Calu3 (cell line): ENCODE results near the gene SAG. TPM values are rescaled to one million over a fixed set of nuclear protein-coding genes. Genes with fewer than 3 reads are reported as not detected.

Experiments used
- BruUV-seq: library from RNA; stranded (reverse); fragments of 400-500 nt; replicated peaks from 2 replicates; lab custom pipeline; 2021; lab: Mats Ljungman, UMichigan
- CTCF ChIA-PET: fragments of 300-600 bp; sonication (Branson Sonifier 250); formaldehyde crosslinking; loops from one replicate; lab custom pipeline; 2022; ENCODE audit warnings: antibody characterized with exemption; lab: Charles Lee
- DNase-seq: peaks from one replicate; pipeline ENCODE4 v3.0.0; 2022
- H3K27ac Mint-ChIP-seq: one replicate; pipeline ENCODE4 v1.8.0; 2022; ENCODE audit warnings: mixed read lengths; ENCODE audit not compliant: unreplicated experiment
- H3K27me3 Mint-ChIP-seq: one replicate; pipeline ENCODE4 v1.8.0; 2022; ENCODE audit warnings: mixed read lengths; ENCODE audit not compliant: unreplicated experiment
- H3K36me3 Mint-ChIP-seq: one replicate; pipeline ENCODE4 v1.8.0; 2022; ENCODE audit warnings: mild to moderate bottlenecking, moderate library complexity, mixed read lengths; ENCODE audit not compliant: insufficient read depth, unreplicated experiment
- H3K4me1 Mint-ChIP-seq: one replicate; pipeline ENCODE4 v1.8.0; 2022; ENCODE audit warnings: mild to moderate bottlenecking, low read depth, mixed read lengths; ENCODE audit not compliant: unreplicated experiment
- H3K4me3 Mint-ChIP-seq: one replicate; pipeline ENCODE4 v1.8.0; 2022; ENCODE audit warnings: mild to moderate bottlenecking, low read depth, moderate library complexity, mixed read lengths; ENCODE audit not compliant: unreplicated experiment
- H3K9me3 Mint-ChIP-seq: one replicate; pipeline ENCODE4 v1.8.0; 2022; ENCODE audit warnings: low read depth, mixed read lengths; ENCODE audit not compliant: unreplicated experiment
- intact Hi-C: fragments of 100-400 bp; cut with micrococcal nuclease; formaldehyde crosslinking; loops from one replicate; pipeline ENCODE4 v1.10.0; 2022; ENCODE audit not compliant: unreplicated experiment
- total RNA-seq: library from RNA; stranded (reverse); gene quantifications from 2 replicates; pipeline ENCODE4 v1.2.3, GENCODE V29; 2022
- TF ChIP-seq, protein P1 (sequence below): fragments of 200-600 bp; IDR thresholded peaks from one replicate; pipeline ENCODE4 v1.8.0; 2022; ENCODE audit warnings: antibody characterized with exemption; ENCODE audit not compliant: unreplicated experiment

SAG gene
- total RNA-seq, 1 experiment from 2014 or later = not detected

DNA sequence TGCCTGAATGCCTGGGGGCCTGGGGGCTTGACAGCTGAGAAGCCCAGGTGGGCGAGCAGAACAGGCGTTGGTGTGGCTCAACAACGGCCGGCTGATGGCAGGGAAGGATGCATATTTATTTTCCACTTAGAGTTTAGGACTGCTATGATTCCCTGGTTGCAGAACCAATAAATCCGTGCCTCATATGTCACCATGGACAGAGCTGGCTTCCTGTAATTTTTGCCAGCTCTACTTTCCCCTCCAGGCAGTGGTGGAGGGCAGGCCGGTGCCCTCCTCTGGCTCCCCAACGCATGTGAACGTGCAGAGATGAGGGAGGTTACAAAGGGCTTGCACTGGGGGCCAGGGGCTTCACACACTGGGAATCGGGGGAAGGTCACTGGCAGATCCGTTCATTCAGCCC is 18.2 kb downstream of the SAG start:
- H3K4me1 Mint-ChIP-seq = no peaks in the 10 kb centered on the region
- no peak for DNase-seq
- intact Hi-C loops = no loop called here
- CTCF ChIA-PET = interaction anchor here (0.7 kb wide), 1 partner anchor 232 kb away, joined by 7 read pairs; no protein-coding TSS in a partner anchor
- H3K27ac Mint-ChIP-seq = no peak overlapping the region
- no peaks in the 10 kb centered on the region for H3K9me3 Mint-ChIP-seq
- BruUV-seq = no TSS peak
- TF ChIP-seq, protein P1, sequence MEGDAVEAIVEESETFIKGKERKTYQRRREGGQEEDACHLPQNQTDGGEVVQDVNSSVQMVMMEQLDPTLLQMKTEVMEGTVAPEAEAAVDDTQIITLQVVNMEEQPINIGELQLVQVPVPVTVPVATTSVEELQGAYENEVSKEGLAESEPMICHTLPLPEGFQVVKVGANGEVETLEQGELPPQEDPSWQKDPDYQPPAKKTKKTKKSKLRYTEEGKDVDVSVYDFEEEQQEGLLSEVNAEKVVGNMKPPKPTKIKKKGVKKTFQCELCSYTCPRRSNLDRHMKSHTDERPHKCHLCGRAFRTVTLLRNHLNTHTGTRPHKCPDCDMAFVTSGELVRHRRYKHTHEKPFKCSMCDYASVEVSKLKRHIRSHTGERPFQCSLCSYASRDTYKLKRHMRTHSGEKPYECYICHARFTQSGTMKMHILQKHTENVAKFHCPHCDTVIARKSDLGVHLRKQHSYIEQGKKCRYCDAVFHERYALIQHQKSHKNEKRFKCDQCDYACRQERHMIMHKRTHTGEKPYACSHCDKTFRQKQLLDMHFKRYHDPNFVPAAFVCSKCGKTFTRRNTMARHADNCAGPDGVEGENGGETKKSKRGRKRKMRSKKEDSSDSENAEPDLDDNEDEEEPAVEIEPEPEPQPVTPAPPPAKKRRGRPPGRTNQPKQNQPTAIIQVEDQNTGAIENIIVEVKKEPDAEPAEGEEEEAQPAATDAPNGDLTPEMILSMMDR = no peak
- peaks cover 32% of the 10 kb centered on the region for H3K27me3 Mint-ChIP-seq
- H3K4me3 Mint-ChIP-seq = no peak overlapping the region
- H3K36me3 Mint-ChIP-seq = no peaks in the 10 kb centered on the region

DNA sequence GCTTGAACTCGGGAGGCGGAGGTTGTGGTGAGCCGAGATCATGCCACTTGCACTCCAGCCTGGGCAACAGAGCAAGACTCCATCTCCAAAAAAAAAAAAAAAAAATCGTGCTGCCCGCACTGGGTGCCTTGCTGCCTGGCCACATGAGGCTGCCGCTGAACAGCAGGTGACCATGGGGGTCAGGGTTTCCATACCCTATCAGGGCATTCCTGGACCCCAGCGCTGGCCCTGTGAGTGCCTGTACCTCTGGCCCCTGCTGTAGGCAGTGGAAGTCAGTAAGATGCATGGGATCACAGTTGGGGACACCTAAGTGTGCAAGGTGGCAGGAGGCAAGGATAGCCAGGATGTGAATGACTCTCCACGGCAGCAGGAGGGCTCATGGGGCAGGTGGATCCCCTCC is 18.9 kb downstream of the SAG start:
- intact Hi-C loops = no loop called here
- TF ChIP-seq, protein P1 = no peak
- no peak for DNase-seq
- BruUV-seq = no TSS peak
- CTCF ChIA-PET = interaction anchor here (0.7 kb wide), 1 partner anchor 233 kb away, joined by 7 read pairs; no protein-coding TSS in a partner anchor
- no peaks in the 10 kb centered on the region for H3K36me3 Mint-ChIP-seq
- no peaks in the 10 kb centered on the region for H3K4me1 Mint-ChIP-seq
- H3K27ac Mint-ChIP-seq = no peak overlapping the region
- H3K27me3 Mint-ChIP-seq = peaks cover 32% of the 10 kb centered on the region
- H3K9me3 Mint-ChIP-seq = no peaks in the 10 kb centered on the region
- H3K4me3 Mint-ChIP-seq = no peak overlapping the region

DNA sequence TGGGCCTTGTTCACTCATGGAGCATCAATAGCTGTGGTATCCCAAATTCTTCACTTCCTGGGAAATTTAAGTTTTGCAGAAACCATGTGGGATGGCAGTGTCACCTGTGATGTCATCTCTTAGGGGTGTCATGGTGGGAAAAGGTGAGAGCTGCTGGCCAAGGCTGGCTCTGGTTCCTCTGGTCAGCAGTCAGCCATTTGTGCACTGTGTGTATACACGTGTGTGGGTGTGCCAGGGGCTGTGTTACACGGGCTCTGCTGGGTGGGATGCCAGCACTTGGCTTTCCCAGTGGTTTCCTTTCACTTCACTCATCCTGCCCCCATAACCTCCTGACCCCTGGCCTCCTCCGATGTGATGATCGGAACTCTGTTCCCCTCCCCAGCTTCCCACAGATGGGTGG is 21.3 kb downstream of the SAG start:
- DNase-seq = no peak
- intact Hi-C loops = no loop called here
- H3K9me3 Mint-ChIP-seq = no peaks in the 10 kb centered on the region
- peaks cover 36% of the 10 kb centered on the region for H3K27me3 Mint-ChIP-seq
- CTCF ChIA-PET = no interaction called here
- no peak overlapping the region for H3K27ac Mint-ChIP-seq
- no TSS peak for BruUV-seq
- H3K36me3 Mint-ChIP-seq = no peaks in the 10 kb centered on the region
- no peak overlapping the region for H3K4me3 Mint-ChIP-seq
- no peaks in the 10 kb centered on the region for H3K4me1 Mint-ChIP-seq
- TF ChIP-seq, protein P1 = no peak

DNA sequence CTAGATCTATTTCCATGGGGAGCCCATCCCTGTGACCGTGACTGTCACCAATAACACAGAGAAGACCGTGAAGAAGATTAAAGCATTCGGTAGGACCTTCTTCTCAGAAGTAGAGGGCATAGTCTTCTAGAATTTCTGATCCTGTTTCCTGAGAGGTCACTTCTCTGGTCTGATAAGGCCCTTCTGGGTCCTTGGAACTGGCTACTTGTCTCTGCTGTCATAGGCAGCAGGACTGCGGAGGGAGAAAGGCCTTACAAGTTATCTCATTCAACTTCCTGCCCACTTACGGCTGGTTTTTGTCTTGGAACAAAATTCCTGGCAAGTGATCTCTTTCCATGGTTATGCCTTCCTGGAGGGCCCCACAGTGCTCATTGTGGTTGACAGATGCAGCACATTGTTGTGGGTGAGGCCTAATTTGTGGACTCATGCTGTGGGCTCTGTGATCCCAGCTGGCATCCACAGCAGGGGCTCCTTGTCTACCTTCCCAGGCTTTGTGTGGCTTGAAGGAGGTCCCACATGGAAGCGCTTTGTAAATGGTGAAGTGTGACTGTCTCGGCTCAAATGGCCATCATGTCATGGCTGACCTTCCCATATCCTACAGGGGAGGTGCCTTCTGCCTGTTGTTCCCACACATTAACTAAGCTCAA is 22.0 kb downstream of the SAG start:
- no peak overlapping the region for H3K27ac Mint-ChIP-seq
- CTCF ChIA-PET = no interaction called here
- no peaks in the 10 kb centered on the region for H3K4me1 Mint-ChIP-seq

More for the DNA sequence above, 22.0 kb downstream of the SAG start:
- BruUV-seq = no TSS peak
- Mint-ChIP-seq H3K36me3 (no peaks in the 10 kb centered on the region), H3K9me3 (no peaks in the 10 kb centered on the region), H3K4me3 (no peak overlapping the region), H3K27me3 (peaks cover 36% of the 10 kb centered on the region)
- no peak for DNase-seq
- intact Hi-C loops = no loop called here
- TF ChIP-seq, protein P1 = no peak
